A549 (cell line): Measurements from ENCODE around the gene SORCS2. TPM values are rescaled to one million over a fixed set of nuclear protein-coding genes. Genes with fewer than 3 reads are reported as not detected.
A peak's percentile ranks its signal among the peaks of the same experiment; 100 is the strongest.

Experiments used
- ATAC-seq, 2 experiments: fragments of 200-7000 bp in 1 of 2; fragments of >200 bp in 1 of 2; cut with Nextera tagmentation in 1 of 2; cut with Tn5 transposase in 1 of 2; 3 replicates each; pipeline versions ENCODE4 v1.8.0 to v1.9.1; 2018 to 2020; ENCODE audit warnings: mild to moderate bottlenecking in 1 of 2, moderate library complexity in 1 of 2
- CTCF ChIA-PET: fragments of 300-600 bp; sonication (Branson Sonifier 250); formaldehyde crosslinking; extraction: SDS; loops from one replicate; lab custom pipeline; 2021; ENCODE audit warnings: antibody characterized with exemption, inconsistent platforms; lab: Yijun Ruan, JAX
- POLR2A ChIA-PET: fragments of 350-600 bp; formaldehyde crosslinking; extraction: SDS; loops from one replicate; lab custom pipeline; 2021; ENCODE audit warnings: antibody characterized with exemption, inconsistent platforms; lab: Yijun Ruan, JAX
- DNase-seq, 2 experiments: peaks; one replicate each; pipeline versions ENCODE4 v3.0.0 to v3.0.0-alpha.2; 2011 to 2016; ENCODE audit warnings: low read depth in 1 of 2, low spot score in 1 of 2
- FAIRE-seq: peaks from 2 replicates; lab custom pipeline; 2011; peaks lifted over from hg19 to GRCh38; lab: Jason Lieb, UNC
- H3K27ac ChIP-seq, 2 experiments: fragments of >200 bp; sonication (Bioruptor Twin); formaldehyde crosslinking; 3 replicates each; pipeline ENCODE4 v1.5.1; 2016 to 2017
- H3K4me1 ChIP-seq: fragments of >200 bp; sonication (Bioruptor Twin); formaldehyde crosslinking; 3 replicates; pipeline ENCODE4 v1.6.1; 2016
- H3K4me2 ChIP-seq: fragments of >200 bp; sonication (Bioruptor Twin); formaldehyde crosslinking; 3 replicates; pipeline ENCODE4 v1.6.1; 2016
- H3K4me3 ChIP-seq: fragments of >200 bp; sonication (Bioruptor Twin); formaldehyde crosslinking; 3 replicates; pipeline ENCODE4 v1.5.1; 2016
- H3K9me3 ChIP-seq: fragments of >200 bp; sonication (Bioruptor Twin); formaldehyde crosslinking; 3 replicates; pipeline ENCODE4 v1.6.1; 2016
- CBX8 ChIP-seq: fragments of 200-600 bp; sonication (generic); IDR thresholded peaks from 2 replicates; pipeline ENCODE4 v1.6.1; 2016
- EHMT2 ChIP-seq: fragments of 200-600 bp; sonication (generic); IDR thresholded peaks from 2 replicates; pipeline ENCODE4 v1.6.1; 2016; ENCODE audit warnings: antibody characterized with exemption, low read depth, mild to moderate bottlenecking, moderate library complexity
- ESRRA ChIP-seq: fragments of 150-350 bp; IDR thresholded peaks from 2 replicates; pipeline ENCODE4 v1.6.1; 2014; ENCODE audit warnings: mild to moderate bottlenecking, low read length, borderline replicate concordance
- FOSB ChIP-seq: fragments of 250-450 bp; sonication (Bioruptor Pico); IDR thresholded peaks from 2 replicates; pipeline ENCODE4 v1.5.0; 2020; ENCODE audit warnings: mild to moderate bottlenecking, moderate library complexity
- FOXS1 ChIP-seq: fragments of 250-450 bp; sonication (Bioruptor Pico); IDR thresholded peaks from 2 replicates; pipeline ENCODE4 v1.5.0; 2020; ENCODE audit warnings: mild to moderate bottlenecking, moderate library complexity
- HOXA7 ChIP-seq: fragments of 250-450 bp; sonication (Bioruptor Pico); IDR thresholded peaks from 2 replicates; pipeline ENCODE4 v1.5.0; 2020; ENCODE audit warnings: mild to moderate bottlenecking, moderate library complexity
- JUNB ChIP-seq: fragments of >200 bp; sonication (Bioruptor Twin); formaldehyde crosslinking; IDR thresholded peaks from 2 replicates; pipeline ENCODE4 v1.6.1; 2016
- MAFK ChIP-seq: fragments of 450-650 bp; IDR thresholded peaks from 2 replicates; pipeline ENCODE4 v1.6.1; 2014; ENCODE audit not compliant: partially characterized antibody
- MAX ChIP-seq: IDR thresholded peaks from 2 replicates; pipeline ENCODE4 v1.6.1; 2012
- NFE2L2 ChIP-seq: fragments of 150-350 bp; conservative IDR thresholded peaks from 2 replicates; pipeline ENCODE4 v1.6.1; 2014; ENCODE audit warnings: low read length
- PHF8 ChIP-seq: fragments of 200-600 bp; sonication (generic); IDR thresholded peaks from 2 replicates; pipeline ENCODE4 v1.6.1; 2016; ENCODE audit warnings: low read depth, mild to moderate bottlenecking, antibody characterized with exemption, moderate library complexity, borderline replicate concordance
- POLR2A ChIP-seq: IDR thresholded peaks from 2 replicates; pipeline ENCODE4 v1.6.1; 2012; ENCODE audit warnings: mild to moderate bottlenecking, low read length
- POLR2AphosphoS2 ChIP-seq: conservative IDR thresholded peaks from 2 replicates; pipeline ENCODE4 v1.6.1; 2012; ENCODE audit warnings: low read length, improper control_type of control experiment, inconsistent platforms
- RARB ChIP-seq: fragments of 250-450 bp; sonication (Bioruptor Pico); IDR thresholded peaks from 2 replicates; pipeline ENCODE4 v1.8.0; 2021; ENCODE audit warnings: mild to moderate bottlenecking, moderate library complexity
- RCOR1 ChIP-seq: fragments of 150-350 bp; IDR thresholded peaks from 2 replicates; pipeline ENCODE4 v1.6.1; 2014; ENCODE audit warnings: antibody characterized with exemption, low read length, low read depth
- REST ChIP-seq: fragments of 200-600 bp; sonication (generic); IDR thresholded peaks from 2 replicates; pipeline ENCODE4 v1.6.1; 2016; ENCODE audit warnings: antibody characterized with exemption, mild to moderate bottlenecking, moderate library complexity
- RNF2 ChIP-seq: fragments of 200-600 bp; sonication (generic); IDR thresholded peaks from 2 replicates; pipeline ENCODE4 v1.6.1; 2016; ENCODE audit warnings: low read depth, mild to moderate bottlenecking, antibody characterized with exemption, moderate library complexity, borderline replicate concordance
- SREBF2 ChIP-seq: fragments of 450-650 bp; IDR thresholded peaks from 2 replicates; pipeline ENCODE4 v1.6.1; 2014; ENCODE audit warnings: mild to moderate bottlenecking, moderate library complexity
- TP53 ChIP-seq: fragments of 250-450 bp; sonication (Bioruptor Pico); IDR thresholded peaks from 2 replicates; pipeline ENCODE4 v1.5.0; 2021; ENCODE audit warnings: mild to moderate bottlenecking, moderate library complexity
- ZC3H11A ChIP-seq: fragments of 450-650 bp; IDR thresholded peaks from 2 replicates; pipeline ENCODE4 v1.6.1; 2014; ENCODE audit warnings: antibody characterized with exemption, mild to moderate bottlenecking
- ZFP36 ChIP-seq: fragments of 450-650 bp; IDR thresholded peaks from 2 replicates; pipeline ENCODE4 v1.6.1; 2014; ENCODE audit warnings: borderline replicate concordance; ENCODE audit not compliant: partially characterized antibody
- ZNF302 ChIP-seq: fragments of 250-450 bp; sonication (Bioruptor Pico); IDR thresholded peaks from 2 replicates; pipeline ENCODE4 v1.9.0; 2021; ENCODE audit warnings: inconsistent platforms, mild to moderate bottlenecking, moderate library complexity
- ZSCAN20 ChIP-seq: fragments of 250-450 bp; sonication (Bioruptor Pico); IDR thresholded peaks from 2 replicates; pipeline ENCODE4 v1.8.0; 2022; ENCODE audit warnings: mild to moderate bottlenecking, moderate library complexity
- WGBS: methylation state at CpG from one replicate; pipeline ENCODE4 v1.1.6; 2017; ENCODE audit errors: missing lambda C conversion rate; 5-methylcytosine and 5-hydroxymethylcytosine counted together
- polyA plus RNA-seq, 4 experiments: library from polyadenylated mRNA; depleted of rRNA in 3 of 4; stranded (reverse); fragments of >200 nt; fragmentation: RNase III in 1 of 4; extraction: RNeasy Plus Mini Kit Qiagen cat#74134 plus additional on column Dnase treatment in 1 of 4; gene quantifications; 2 replicates in 3 of 4; 3 replicates in 1 of 4; pipeline ENCODE4 v1.2.3, GENCODE V29; 2011 to 2017
- TF ChIP-seq, protein P1 (sequence below): IDR thresholded peaks from 2 replicates; pipeline ENCODE4 v1.6.1; 2012; ENCODE audit warnings: low read depth, borderline replicate concordance

The SORCS2 gene
- polyA plus RNA-seq, 2 of the 4 experiments (the other 2 are of a cell fraction) = 1.4 to 4.6 TPM

DNA sequence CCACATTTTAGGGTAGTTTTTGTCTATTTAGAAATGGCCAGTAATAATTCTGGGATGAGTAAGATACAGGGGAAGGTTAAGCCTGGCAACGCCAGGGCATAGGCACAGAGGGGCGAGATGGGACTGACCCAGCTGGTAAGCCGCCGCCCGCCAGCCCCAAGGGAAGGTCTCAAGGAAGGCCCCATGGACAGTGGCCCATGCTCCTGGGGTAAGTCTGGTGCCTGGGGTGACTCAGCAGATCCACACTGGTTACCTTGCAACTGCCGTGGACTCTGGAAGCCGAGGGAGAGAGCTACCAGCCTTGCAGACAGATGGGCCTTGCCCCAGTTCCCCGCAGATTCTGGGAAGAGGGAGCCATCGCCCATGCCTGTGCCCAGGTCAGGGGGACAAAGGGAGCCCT is 567.9 kb downstream of the SORCS2 start:
- peaks cover 13% of the 10 kb centered on the region for H3K4me1 ChIP-seq
- DNase-seq = peak in 1 of 2 experiments; percentile 12
- no peak overlapping the region for H3K4me2 ChIP-seq
- H3K27ac ChIP-seq = peak overlapping the region; percentile 43 to 82; a peak in 5 of 6 replicates
- no peaks in the 10 kb centered on the region for H3K9me3 ChIP-seq
- ChIA-PET POLR2A (no interaction called here), CTCF (interaction anchor here (0.6 to 2.3 kb wide), 4 partner anchors 10 to 178 kb away, joined by 3 to 11 read pairs (median 4); no protein-coding TSS in a partner anchor)
- ATAC-seq = no peak
- no peak overlapping the region for H3K4me3 ChIP-seq
- 93% methylated on average over 5 of the region's 9 CpGs for WGBS
- no peak for TF ChIP-seq PHF8
- peak; percentile 42 for TF ChIP-seq MAFK
- no peak for FAIRE-seq

DNA sequence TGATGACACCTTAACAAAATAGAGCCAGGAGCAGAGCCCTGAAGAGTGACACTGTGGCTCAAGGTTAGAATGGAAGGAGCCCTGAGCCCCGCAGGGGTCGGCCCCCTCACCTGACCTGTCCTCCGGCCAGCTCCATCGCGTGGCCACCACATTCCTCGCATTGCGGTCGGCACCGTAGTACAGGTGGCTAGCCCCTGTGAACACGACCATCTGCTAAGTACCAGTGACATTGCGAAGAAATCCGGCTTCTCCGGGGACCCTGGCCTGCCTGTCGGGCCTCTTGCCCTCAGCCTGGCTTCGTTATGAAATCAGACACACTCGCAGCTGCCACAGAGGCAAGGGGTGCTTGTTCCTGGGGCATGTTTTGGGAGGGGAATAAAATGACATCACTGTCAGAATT is 568.4 kb downstream of the SORCS2 start:
- POLR2A ChIA-PET = no interaction called here
- WGBS = 94% methylated on average over 16 of the region's 16 CpGs
- FAIRE-seq (no peak), DNase-seq (no peak), ATAC-seq (no peak)
- Histone ChIP-seq H3K4me2 (no peak overlapping the region), H3K4me1 (peaks cover 13% of the 10 kb centered on the region), H3K9me3 (no peaks in the 10 kb centered on the region), H3K4me3 (no peak overlapping the region), H3K27ac (peak overlapping the region; percentile 43 to 82; a peak in 5 of 6 replicates)
- CTCF ChIA-PET = interaction anchor here (1.5 to 2.3 kb wide), 3 partner anchors 9 to 44 kb away, joined by 3 to 11 read pairs (median 4); no protein-coding TSS in a partner anchor
- no peak for TF ChIP-seq HOXA7 (CRISPR knock-in tag)
- TF ChIP-seq, protein P1, sequence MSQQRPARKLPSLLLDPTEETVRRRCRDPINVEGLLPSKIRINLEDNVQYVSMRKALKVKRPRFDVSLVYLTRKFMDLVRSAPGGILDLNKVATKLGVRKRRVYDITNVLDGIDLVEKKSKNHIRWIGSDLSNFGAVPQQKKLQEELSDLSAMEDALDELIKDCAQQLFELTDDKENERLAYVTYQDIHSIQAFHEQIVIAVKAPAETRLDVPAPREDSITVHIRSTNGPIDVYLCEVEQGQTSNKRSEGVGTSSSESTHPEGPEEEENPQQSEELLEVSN = no peak
- no peak for TF ChIP-seq POLR2A
- TF ChIP-seq RARB (CRISPR knock-in tag) = no peak
- no peak for TF ChIP-seq EHMT2
- no peak for TF ChIP-seq RCOR1
- TF ChIP-seq ESRRA = no peak
- TF ChIP-seq FOSB (CRISPR knock-in tag) = no peak
- TF ChIP-seq RNF2 = no peak
- TF ChIP-seq ZC3H11A = no peak
- no peak for TF ChIP-seq SREBF2
- no peak for TF ChIP-seq FOXS1
- TF ChIP-seq REST = no peak
- TF ChIP-seq MAX = no peak
- no peak for TF ChIP-seq ZFP36
- TF ChIP-seq ZSCAN20 (CRISPR knock-in tag) = no peak
- TF ChIP-seq JUNB = no peak
- no peak for TF ChIP-seq POLR2AphosphoS2

GRCh38 chr4:7761312-7761711 is 569.0 kb downstream of the SORCS2 start:
- Histone ChIP-seq H3K9me3 (no peaks in the 10 kb centered on the region), H3K4me3 (no peak overlapping the region), H3K4me2 (no peak overlapping the region), H3K4me1 (peaks cover 13% of the 10 kb centered on the region), H3K27ac (peak overlapping the region in 1 of 2 experiments; percentile 82; a peak in 3 of 6 replicates)
- FAIRE-seq (no peak), DNase-seq (no peak), ATAC-seq (no peak)
- ChIA-PET POLR2A (no interaction called here), CTCF (interaction anchor here (0.8 to 2.3 kb wide), 13 partner anchors 8 to 394 kb away, joined by 3 to 13 read pairs (median 3); no protein-coding TSS in a partner anchor)
- TF ChIP-seq TP53 (CRISPR knock-in tag) = no peak
- TF ChIP-seq ZNF302 = no peak
- no peak for TF ChIP-seq POLR2AphosphoS2
- no peak for TF ChIP-seq CBX8
- no peak for TF ChIP-seq NFE2L2
- no peak for TF ChIP-seq FOSB (CRISPR knock-in tag)
- no peak for TF ChIP-seq RCOR1
- 91% methylated on average over 7 of the region's 11 CpGs for WGBS
